GM21786 (cell line): Measurements from ENCODE around the gene DKK2.

Source experiments
- ATAC-seq: cut with Tn5 transposase; IDR thresholded peaks from one replicate; pipeline ENCODE4 v1.9.1; 2021; ENCODE audit not compliant: unreplicated experiment

Gene DKK2, protein sequence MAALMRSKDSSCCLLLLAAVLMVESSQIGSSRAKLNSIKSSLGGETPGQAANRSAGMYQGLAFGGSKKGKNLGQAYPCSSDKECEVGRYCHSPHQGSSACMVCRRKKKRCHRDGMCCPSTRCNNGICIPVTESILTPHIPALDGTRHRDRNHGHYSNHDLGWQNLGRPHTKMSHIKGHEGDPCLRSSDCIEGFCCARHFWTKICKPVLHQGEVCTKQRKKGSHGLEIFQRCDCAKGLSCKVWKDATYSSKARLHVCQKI

DNA sequence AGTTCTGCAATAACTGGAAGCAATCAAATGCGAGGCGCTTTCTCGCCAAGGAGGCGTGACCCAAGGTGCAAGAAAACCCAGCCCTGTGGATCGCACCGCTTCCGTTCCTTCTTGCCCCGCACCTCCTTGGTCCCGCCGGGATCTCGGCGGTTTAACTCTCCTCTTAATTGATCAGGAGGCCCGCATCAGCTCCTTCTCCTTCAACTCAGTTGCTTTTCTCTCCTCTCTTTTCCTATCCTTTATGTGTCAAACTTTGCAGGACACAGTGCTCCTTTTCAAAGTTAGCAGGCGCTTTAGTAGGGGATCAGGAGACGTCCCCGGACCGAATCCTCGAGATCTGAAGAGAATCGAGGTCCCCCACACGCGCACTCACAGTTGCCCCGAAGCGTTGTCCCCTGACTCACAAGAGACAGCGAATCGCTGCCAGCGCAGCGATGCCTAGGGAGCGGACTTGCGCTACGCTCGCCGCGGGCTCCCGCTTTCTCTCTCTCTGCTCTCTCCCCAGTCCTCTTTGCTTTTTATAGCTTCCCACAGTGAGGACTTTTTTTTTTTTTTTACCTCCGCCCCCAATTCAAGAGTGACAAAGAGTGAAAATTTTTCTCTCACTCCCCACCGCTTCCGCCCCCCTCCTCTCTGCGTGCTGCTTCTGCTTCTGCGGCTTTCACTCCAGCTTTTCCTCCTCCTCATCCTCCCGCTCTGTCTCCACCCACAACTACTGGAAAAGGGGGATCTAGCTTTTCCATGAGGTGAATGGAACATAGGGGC is at the start of gene DKK2:
TSS of gene DKK2 (minus strand) at position 495 of the 765 bp plus-strand sequence. CDS start 722 bp downstream, outside the sequence.
- no peak for ATAC-seq

DNA sequence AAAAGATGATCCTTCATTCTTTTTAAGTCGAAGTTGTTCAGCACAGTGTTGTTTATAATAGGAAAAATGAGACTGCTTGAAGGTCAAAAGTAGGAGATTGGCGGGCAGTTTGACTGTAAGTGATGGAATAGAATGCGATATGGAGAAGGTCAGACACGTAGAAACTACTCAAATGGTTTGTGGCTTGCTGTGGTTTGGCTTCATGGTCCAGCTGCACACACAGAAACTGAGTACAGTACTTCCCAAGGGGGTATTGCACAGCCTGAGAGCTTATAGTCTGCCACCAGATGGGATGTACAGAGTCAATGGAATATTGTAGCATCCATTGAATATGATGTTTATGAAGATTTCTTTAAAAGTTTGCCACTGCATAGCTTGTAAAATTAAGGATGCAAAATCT is 41.1 kb upstream of the DKK2 start:
- ATAC-seq: no peak

DNA sequence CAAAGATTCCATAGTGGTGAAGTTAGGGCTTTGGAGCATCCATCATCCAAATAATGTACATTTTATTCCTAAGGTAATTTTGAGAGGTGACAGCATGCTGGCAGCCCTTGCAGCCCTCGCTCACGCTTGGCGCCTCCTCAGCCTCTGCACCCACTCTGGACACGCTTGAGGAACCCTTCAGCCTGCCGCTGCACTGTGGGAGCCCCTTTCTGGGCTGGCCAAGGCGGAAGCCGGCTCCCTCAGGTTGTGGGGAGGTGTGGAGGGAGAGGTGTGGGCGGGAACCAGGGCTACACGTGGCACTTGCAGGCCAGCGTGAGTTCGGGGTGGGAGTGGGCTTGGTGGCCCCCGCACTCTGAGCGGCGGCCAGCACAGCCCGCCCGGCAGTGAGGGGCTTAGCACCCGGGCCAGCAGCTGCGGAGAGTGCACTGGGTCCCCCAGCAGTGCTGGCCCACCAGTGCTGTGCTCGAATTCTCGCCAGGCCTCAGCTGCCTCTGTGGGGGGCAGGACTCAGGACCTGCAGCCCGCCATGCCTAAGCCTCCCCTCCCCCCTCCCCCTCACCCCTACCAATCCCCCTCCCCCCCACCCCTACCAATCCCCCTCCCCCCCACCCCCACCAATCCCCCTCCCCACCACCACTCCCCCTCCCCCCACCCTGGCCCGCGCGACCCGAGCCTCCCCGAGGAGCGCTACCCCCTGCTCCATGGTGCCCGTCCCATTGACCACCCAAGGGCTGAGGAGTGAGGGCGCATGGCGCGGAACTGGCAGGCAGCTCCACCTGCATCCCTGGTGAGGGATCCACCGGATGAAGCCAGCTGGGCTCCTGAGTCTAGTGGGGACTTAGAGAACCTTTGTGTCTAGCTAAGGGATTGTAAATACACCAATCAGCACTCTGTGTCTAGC is 37.0 kb upstream of the DKK2 start:
- no peak for ATAC-seq

DNA sequence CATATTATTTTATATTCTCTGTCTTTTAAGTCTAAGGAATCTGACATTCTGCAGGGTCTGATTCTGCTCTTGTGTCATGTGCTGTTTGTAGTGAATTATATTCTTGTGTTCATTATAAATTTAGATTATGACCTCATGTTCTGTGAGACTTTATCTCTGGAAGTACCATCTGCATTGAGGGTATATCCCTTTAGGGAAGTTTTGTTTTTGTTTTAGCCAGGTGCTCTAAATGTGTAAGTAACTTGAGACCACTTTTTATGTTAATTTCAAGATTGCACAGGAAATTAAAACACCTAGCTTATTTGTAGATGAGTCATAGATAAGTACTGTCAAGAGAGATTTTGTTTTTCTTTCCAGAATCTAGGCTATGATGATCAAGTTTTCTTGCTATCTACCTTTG is 35.0 kb upstream of the DKK2 start:
- ATAC-seq: no peak

DNA sequence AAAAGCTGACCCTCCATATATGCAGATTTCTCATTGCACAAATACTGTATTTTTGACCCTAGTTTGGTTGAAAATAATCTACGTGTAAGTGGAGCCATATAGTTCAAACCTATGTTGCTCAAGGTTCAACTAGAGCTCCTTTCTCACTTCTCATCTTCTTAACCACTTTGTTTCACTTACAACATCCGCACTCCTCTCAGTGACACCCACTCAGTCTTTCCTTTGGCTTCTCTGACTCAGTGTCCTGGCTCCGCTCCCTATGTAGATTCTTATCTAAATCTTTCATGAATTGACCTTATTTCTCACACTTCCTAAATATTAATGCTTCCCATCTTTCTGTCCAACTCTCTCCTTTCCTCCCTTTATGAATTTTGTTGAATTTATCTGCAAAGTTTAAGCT is 32.9 kb upstream of the DKK2 start:
- no peak for ATAC-seq

DNA sequence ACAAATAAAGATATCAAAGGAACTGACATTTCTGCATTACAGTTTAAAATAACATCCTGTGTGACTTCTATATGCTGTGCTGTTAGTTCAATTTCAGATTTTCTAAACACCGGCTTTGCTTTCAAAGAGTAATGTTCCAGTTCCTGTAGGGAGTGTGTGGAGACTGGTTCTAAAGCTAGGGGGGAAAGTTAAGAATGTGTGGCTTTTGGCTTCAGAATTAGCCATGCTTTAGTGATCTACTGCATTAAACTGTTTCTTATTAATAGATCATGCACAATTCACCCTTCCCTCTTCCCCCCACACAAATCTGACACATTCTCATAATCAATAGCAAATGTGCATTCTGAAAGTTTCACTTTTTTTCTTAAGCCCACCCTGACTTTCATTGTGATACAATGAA is 32.0 kb upstream of the DKK2 start:
- no peak for ATAC-seq

DNA sequence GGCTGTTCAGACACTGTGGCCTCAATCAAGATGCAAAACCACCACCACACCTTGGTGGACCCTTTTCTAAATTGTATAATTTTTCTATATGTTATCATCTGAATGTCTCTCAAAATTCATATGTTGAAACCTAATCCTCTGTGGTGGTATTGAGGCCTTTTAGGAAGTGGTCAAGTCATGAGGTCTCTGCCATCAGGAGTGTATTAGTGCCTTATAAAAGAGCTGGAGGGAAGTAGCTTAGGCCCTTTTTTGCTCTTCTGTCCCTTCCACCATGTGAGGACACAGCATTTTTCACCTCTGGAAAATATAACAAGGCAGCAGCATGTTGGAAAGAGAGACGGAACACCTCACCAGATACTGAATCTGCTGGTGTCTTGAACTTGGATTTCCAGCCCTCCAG is 30.5 kb upstream of the DKK2 start:
- ATAC-seq: no peak

DNA sequence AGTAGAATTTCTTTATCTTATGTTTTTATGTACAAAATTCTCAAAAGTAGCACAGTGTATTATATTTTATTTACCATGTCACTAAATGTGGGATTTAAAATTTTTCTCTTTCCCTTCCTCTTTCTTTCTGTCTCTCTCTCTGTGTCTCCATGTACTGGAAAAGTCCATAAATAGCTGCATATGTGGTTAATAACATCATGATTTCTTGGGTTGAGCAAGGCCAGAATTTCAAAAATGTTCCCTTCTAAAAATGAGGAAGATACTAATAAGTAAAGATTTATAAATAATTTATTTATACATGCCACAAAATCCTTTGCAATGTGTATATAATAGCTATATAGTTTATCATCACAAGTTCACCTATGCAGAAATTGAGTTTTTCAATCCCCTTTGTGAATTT is 29.1 kb upstream of the DKK2 start:
- no peak for ATAC-seq

DNA sequence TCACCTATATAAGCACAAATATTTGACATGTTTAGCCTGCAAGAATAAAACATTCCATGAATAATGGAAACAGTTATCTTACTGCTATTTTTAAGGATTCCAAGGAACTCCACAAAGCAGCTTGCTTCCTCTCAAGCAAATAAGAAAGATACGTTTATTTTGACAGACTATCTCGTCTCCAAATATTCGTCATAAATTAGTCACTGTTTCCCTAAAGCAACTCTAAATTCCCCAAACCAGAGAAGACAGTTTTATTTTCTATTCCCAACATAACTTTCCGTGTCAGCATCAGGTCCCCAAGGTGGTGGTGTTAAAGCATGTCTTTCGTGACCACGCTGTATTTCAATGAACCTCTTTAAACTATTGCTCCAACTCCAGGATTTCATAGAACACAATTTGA is 24.3 kb upstream of the DKK2 start:
- no peak for ATAC-seq

DNA sequence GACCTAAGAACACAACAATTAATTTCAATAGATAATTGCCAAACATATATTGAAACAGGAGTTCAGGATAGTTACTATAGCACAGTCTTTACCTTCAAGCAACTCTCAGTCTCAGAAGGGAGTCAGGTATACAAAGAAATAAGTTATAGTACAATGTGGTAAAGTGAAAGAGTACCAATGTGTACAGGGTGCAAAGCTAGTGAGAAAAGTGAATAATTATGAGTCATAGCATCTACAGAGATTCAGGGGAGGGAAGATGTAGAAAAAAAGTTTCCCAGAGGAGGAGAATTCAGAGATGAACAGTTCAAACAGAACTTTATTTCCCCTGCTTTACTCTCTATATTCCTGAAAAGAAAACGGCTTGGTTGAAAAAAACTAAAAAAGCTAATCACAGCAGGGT is 22.7 kb upstream of the DKK2 start:
- ATAC-seq: no peak

DNA sequence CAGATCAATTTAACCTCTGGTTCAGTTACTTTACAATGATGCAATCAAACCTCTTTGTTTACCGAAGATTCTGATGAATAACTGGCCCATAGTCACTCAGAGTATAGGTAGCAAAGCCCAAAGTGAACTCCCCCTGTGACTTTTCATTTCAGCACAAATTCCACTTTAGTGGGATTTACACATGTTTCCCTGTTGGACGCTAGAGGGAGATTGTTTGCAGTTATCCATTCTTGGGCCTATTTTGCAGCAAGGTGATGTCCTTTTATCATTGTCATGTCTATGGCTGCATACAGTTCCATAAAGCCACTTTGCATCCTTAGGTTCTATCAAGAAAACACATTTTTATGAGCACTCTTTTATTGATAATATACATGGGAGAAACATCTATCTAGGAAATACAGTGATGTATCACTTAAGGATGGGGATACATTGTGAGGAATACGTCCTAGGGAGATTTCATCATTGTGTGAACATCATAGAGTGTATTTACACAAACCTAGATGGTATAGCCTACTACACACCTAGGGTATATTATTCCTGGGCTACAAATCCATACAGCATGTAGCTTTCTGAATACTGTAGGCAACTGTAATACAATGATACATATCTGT is 14.5 kb upstream of the DKK2 start:
- ATAC-seq: no peak

DNA sequence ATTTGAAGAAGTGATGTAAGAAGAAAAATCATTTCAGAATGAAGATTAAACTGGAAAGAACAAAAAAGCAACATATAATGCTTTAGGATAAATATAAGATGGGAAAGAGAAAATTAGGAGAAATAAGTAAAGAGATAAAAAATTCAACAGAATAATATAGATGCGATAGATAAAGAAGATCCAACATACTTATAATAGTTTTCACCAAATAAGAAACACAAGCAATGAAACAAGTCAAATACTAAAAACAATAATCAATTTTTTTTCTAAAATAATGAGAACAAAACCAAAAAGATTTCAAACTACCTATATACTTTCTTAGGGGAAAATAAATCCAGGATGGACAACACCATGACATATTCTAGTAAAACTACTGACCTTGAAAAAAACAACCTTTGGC is 10.1 kb upstream of the DKK2 start:
- ATAC-seq: no peak

DNA sequence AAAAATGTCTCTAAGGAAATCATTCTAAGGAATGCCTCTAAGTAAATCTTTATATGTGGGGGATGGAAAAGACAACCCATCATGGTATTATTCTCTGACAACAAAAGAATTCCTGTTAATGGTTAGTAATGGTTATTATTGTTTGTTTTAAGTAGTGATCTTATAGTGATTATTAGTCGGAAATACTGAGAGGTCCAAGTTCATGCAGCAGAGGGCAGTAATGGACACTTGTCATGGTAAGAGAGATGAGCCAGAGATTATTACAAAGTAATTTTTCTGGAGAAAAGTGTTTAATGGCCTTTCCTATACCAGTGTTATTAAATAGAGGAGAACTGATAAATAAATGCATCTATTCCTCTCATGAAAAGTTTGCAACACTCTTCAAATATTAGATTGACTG is 8.1 kb upstream of the DKK2 start:
- no peak for ATAC-seq

DNA sequence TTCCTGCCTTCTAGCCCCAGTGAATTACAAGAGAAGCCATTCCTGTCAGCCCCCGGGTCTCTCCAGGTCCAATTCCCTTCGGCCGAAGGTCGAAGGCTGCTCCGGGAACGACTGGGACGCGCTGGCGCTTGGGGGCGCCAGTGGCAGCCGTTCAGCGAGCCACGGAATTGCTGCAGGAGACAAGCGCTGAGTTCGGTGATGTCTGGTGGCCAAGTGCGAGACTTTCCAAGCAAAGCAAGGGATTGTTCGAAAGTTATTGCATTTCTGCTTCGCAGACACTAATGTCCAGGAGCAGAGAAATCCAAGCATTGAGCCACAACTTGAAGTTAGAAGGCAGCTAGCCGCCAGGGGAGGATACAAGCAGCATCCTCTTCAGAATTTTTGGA is 1.1 kb upstream of the DKK2 start:
- no peak for ATAC-seq

DNA sequence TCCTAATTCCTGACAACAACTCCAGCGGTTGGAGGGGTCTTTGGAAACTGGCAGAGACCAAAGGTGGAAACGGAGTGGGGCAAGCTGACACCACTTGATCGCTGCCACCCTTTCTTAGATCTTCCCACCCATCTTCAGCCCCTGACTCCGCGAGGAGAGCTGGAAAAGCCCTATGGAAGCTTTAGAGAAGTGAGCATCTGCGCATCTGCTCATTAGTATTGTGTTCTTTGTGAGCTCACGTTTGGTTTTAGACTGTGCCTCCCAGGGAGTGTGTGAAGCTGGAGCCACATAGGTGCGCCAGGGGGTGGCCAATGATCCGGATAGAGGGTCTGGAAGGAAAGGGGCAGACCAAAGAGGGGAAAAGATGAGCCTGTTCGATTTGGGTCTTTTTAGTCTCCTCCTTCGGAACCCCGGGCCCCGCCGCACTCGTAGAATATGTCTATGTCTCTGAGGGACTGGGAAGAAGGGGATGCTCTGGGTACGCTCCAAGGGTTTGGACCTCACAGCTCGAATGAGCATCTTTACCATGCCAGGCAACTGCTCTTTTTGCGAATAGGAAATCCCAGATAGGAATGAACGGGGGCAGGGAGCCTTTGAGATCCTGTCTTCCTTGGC is 578 bp upstream of the DKK2 start:
- no peak for ATAC-seq

DNA sequence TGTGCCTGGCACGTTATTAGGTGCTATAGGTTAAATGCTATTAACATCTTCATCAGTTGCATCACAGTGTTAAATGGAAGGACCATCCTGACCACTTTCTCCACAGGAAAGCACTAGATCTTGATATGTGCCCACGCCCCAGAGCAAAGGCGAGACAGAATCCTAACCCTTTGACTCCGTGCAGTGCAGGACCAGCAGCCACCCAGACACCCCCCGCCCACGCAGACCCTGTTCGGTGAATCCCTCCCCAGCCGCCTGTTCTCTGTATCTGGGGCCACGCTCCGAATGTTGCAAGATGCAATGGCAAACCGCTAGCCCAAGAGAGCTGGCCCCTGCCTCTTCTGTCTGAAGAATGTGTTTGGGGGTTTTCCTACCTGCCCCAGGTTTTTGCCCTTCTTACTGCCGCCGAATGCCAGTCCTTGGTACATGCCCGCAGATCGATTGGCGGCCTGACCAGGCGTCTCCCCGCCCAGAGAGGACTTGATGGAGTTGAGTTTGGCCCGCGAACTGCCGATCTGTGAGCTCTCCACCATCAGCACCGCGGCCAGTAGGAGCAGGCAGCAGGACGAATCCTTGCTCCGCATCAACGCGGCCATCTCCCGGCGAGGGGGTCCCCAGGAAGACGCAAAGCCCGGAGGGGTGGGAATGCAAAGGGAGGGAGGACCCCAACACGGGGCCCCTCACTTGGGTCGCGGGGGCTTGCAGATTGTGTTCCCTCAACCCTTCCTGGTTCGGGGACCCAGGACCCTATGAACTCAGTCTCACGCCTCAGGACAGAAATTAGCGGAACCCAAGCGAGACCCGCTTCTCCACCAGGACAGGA is 906 bp downstream of the DKK2 start:
- no peak for ATAC-seq

DNA sequence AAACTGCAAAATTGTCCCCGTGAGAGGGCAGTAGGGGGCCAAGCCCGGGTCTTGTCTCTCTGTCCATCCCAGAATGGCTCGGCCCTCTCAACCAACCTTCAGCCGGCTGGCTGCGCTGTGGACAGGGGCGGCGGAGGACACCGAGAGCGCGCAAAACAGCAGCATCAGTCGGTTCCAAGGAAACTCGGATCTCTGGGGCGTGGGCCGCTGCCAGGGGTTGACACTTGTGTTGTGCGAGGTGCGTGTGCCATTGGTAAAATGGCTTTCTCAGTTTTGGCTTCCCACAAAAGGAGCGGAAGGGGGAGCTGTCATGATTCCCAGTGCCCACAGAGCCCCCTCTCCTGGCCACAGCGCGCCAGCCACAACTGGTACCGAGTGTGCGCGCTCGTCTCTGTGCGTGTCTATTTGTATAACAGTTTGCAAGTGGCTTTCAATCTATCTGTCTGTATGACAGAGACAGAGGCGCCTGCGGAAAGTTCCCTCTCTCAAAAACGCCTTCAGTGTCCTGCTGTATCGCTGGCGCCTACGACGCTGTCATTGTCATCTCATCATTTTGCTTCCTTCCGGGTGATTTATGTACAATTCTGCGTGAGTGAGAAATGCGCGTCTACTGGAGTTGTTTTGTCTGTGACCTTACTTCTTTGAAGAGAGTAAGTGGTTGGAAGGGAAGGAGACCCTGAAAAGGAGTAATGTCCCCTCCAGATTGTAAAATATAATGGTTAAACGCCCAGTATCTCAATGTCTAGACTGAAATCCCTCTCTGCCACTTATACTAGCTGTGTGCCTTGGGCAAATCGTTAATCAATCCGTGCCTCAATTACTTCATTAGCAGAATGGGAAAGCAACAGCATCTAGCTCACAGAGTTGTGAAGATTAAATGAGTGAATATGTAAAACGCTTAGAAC is 1.8 kb downstream of the DKK2 start:
- no peak for ATAC-seq

DNA sequence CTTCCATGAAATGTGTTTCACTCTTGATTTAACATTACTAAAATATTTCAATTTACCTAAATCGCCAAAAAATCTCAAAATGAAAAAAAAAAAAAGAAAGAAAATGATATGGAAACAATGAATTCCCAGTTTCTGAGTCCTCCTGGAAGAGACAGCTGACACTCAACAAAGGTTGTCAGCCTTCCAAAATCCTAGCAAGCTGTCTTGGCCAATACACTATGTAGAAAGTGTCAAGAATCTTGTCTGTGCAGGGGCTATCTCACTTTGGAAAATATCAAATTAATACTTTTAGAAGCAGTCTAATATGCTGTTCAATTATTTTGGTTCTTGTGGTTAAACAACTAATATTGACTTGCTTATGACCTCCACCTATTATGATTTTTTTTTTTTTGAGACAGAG is 8.7 kb downstream of the DKK2 start:
- ATAC-seq: no peak

DNA sequence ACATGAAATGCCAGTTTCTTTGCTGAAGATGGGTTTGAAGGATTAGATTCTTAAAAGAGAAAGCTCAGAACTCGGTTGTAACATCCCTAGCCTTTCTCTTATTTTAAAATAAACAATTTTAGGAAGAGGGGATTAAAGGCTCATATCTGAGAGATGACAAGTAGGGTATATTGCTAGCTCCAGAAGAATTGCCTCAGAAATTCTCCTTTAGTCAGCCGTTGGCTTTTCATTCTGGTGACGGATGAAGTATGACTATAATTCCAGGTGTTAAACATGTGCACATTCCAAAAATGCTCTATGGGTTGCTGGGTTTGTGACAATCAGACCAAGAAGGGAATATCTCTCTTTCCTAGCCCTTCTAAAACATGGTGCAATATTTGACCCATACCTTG is 17.8 kb downstream of the DKK2 start:
- no peak for ATAC-seq
